Fibroblast of lung (primary cell): ENCODE measurements around the gene ZNF710. TPM values are rescaled to one million over a fixed set of nuclear protein-coding genes. Genes with fewer than 3 reads are reported as not detected.
A peak's percentile ranks its signal among the peaks of the same experiment; 100 is the strongest.

ENCODE experiments used
- DNase-seq, 2 donors: peaks; one replicate each; pipeline versions ENCODE4 v3.0.0 to v3.0.0-alpha.2; 2010; ENCODE audit warnings: low read depth in 2 of 2
- H2AFZ ChIP-seq: 2 replicates; pipeline ENCODE4 v1.5.1; 2012; ENCODE audit warnings: low read length, control low read depth, inconsistent platforms
- H3K27ac ChIP-seq: 2 replicates; pipeline ENCODE4 v1.5.1; 2011; ENCODE audit warnings: low read length, control low read depth; ENCODE audit not compliant: insufficient read depth
- H3K27me3 ChIP-seq: 2 replicates; pipeline ENCODE4 v1.5.1; 2011; ENCODE audit warnings: mild to moderate bottlenecking, low read length; ENCODE audit not compliant: control insufficient read depth, insufficient read depth
- H3K36me3 ChIP-seq: 2 replicates; pipeline ENCODE4 v1.5.1; 2011; ENCODE audit warnings: low read length; ENCODE audit not compliant: control insufficient read depth, insufficient read depth
- H3K4me1 ChIP-seq: 2 replicates; pipeline ENCODE4 v1.5.1; 2011; ENCODE audit warnings: low read length; ENCODE audit not compliant: control insufficient read depth, insufficient read depth; ENCODE audit errors: extremely low read depth
- H3K4me2 ChIP-seq: 2 replicates; pipeline ENCODE4 v1.5.1; 2011; ENCODE audit warnings: low read length, control low read depth; ENCODE audit not compliant: insufficient read depth; ENCODE audit errors: extremely low read depth
- H3K4me3 ChIP-seq, 4 experiments: fragments of 200-600 bp in 1 of 4; sonication (generic) in 1 of 4; replicated peaks in 1 of 4; 2 replicates each; pipeline ENCODE4 v1.5.1; 2011 to 2016; ENCODE audit warnings: low read length in 4 of 4, low read depth in 3 of 4, mild to moderate bottlenecking in 3 of 4, control low read depth in 2 of 4, inconsistent platforms in 1 of 4, mixed read lengths in 1 of 4; ENCODE audit not compliant: insufficient read depth in 1 of 4; ENCODE audit errors: control extremely low read depth in 1 of 4
- H3K79me2 ChIP-seq: 2 replicates; pipeline ENCODE4 v1.5.1; 2012; ENCODE audit warnings: mild to moderate bottlenecking, low read length, inconsistent platforms; ENCODE audit not compliant: control insufficient read depth, insufficient read depth
- H3K9ac ChIP-seq: 2 replicates; pipeline ENCODE4 v1.5.1; 2011; ENCODE audit warnings: mild to moderate bottlenecking, low read length, control low read depth; ENCODE audit not compliant: insufficient read depth
- H3K9me3 ChIP-seq: 2 replicates; pipeline ENCODE4 v1.5.1; 2012; ENCODE audit warnings: low read depth, low read length; ENCODE audit not compliant: control insufficient read depth, insufficient read depth
- H4K20me1 ChIP-seq: 2 replicates; pipeline ENCODE4 v1.5.1; 2011; ENCODE audit warnings: low read length; ENCODE audit not compliant: control insufficient read depth, insufficient read depth; ENCODE audit errors: extremely low read depth
- EZH2 ChIP-seq: IDR thresholded peaks from 2 replicates; pipeline ENCODE4 v1.5.1; 2012; ENCODE audit warnings: low read length, control low read depth, mild to moderate bottlenecking; ENCODE audit errors: missing control alignments
- polyA plus RNA-seq, 2 donors: library from polyadenylated mRNA; depleted of rRNA in 1 of 2; stranded (reverse) in 1 of 2; unstranded in 1 of 2; fragments of >200 nt; gene quantifications; 2 replicates each; pipeline ENCODE4 v1.2.1, GENCODE V29; 2011 to 2012; ENCODE audit warnings: missing spikeins in 1 of 2
- total RNA-seq: library from RNA; depleted of rRNA; stranded (reverse); fragments of >200 nt; gene quantifications from 2 replicates; pipeline ENCODE4 v1.2.1, GENCODE V29; 2014
- TF ChIP-seq, protein P1 (sequence below), 2 donors: IDR thresholded peaks in 1 of 2; conservative IDR thresholded peaks in 1 of 2; 1 replicate in 1 of 2; 2 replicates in 1 of 2; pipeline ENCODE4 v1.5.1; 2011 to 2012; ENCODE audit warnings: low read length in 2 of 2, control low read depth in 1 of 2, inconsistent platforms in 1 of 2, low read depth in 1 of 2, mild to moderate bottlenecking in 1 of 2

ZNF710 gene
- total and polyA plus RNA-seq, 2 donors (not counting 1 experiment from before 2014, with no cell fraction given), result 2.1 to 9.4 TPM

DNA sequence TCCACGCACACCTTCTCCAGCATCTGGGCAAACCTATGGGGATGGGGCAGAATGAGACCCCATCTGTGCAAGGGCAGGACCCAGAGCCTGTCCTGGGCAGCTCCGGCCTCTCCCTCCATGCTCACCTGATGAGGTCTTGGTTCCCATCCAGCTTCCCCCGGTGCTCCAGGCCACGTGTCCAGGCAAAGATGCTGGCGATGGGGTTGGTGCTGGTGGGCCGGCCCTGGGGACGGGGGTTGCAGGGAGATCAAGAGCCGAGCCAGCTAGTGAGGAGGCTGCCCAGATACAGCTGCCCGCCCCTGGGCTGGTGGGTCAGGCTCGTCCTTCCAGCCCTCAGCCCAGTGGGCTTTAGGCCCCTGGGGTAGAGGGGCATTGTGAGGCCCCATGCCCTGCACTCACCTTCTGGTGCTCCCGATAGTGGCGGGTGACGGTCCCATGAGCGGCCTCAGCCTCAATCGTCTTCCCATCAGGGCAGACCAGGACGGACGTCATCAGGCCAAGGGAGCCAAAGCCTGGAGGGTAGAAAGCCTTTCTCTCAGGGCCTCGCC, 83.8 kb downstream of the ZNF710 start:
- Histone ChIP-seq H4K20me1 (no peaks in the 10 kb centered on the region), H3K4me1 (peaks cover 3% of the 10 kb centered on the region), H3K9me3 (no peaks in the 10 kb centered on the region), H3K4me2 (no peak overlapping the region), H3K27ac (no peak overlapping the region), H3K27me3 (no peaks in the 10 kb centered on the region), H2AFZ (no peak overlapping the region), H3K4me3 (no peak overlapping the region), H3K36me3 (peaks cover 7% of the 10 kb centered on the region), H3K79me2 (no peaks in the 10 kb centered on the region), H3K9ac (no peak overlapping the region)
- no peak for DNase-seq
- no peak for TF ChIP-seq EZH2
- TF ChIP-seq, protein P1, sequence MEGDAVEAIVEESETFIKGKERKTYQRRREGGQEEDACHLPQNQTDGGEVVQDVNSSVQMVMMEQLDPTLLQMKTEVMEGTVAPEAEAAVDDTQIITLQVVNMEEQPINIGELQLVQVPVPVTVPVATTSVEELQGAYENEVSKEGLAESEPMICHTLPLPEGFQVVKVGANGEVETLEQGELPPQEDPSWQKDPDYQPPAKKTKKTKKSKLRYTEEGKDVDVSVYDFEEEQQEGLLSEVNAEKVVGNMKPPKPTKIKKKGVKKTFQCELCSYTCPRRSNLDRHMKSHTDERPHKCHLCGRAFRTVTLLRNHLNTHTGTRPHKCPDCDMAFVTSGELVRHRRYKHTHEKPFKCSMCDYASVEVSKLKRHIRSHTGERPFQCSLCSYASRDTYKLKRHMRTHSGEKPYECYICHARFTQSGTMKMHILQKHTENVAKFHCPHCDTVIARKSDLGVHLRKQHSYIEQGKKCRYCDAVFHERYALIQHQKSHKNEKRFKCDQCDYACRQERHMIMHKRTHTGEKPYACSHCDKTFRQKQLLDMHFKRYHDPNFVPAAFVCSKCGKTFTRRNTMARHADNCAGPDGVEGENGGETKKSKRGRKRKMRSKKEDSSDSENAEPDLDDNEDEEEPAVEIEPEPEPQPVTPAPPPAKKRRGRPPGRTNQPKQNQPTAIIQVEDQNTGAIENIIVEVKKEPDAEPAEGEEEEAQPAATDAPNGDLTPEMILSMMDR (conservative IDR thresholded peaks at IDR 0.05 in 1 of 2, IDR thresholded peaks at IDR 0.05 in 1 of 2; ENCODE audit: low read depth in 1 of 2, low read length in 2 of 2), result no peak

DNA sequence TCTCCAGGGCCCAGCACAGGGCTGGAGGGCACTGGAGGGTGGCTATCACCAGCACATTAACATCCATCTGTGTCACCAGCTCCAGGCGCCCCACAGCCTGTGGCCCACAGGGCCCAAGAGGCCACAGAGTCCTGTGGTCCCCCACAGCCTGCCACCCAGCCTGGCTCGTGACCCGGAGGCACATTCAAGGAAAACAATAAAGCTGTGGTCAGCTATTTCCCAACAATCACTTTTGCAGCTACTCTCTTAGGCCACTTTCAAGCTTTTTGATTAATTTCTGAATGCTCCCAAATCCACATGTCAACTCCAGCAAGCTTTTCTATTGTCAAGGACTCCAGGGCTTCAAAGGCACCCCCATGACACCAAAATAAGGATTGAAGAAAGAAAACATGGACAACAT, 84.4 kb downstream of the ZNF710 start:
- Histone ChIP-seq H4K20me1 (no peaks in the 10 kb centered on the region), H3K4me3 (no peak overlapping the region), H3K27ac (no peak overlapping the region), H3K9me3 (no peaks in the 10 kb centered on the region), H3K9ac (no peak overlapping the region), H3K36me3 (peaks cover 5% of the 10 kb centered on the region), H3K4me2 (no peak overlapping the region), H3K27me3 (no peaks in the 10 kb centered on the region), H2AFZ (no peak overlapping the region), H3K4me1 (peaks cover 3% of the 10 kb centered on the region), H3K79me2 (no peaks in the 10 kb centered on the region)
- DNase-seq, result no peak
- TF ChIP-seq, protein P1 (conservative IDR thresholded peaks at IDR 0.05 in 1 of 2, IDR thresholded peaks at IDR 0.05 in 1 of 2; ENCODE audit: low read depth in 1 of 2, low read length in 2 of 2), result no peak
- no peak for TF ChIP-seq EZH2

DNA sequence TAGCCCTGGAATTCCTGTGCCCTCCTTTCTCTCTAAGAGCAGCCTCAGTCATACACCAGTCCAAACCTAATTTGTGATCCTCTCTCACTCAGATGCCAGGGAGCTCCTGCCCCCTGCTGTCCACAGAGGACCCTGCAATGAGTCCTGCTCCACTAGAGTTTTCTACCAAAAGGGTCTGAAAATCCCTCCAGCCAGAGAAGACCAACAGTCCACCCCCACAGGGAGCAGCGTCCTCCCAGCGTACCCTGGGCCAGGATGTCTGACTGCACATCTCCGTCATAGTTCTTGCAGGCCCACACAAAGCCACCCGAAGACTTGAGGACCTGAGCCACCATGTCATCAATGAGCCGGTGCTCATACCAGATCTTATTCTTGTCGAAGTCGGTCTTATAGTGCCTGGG, 85.7 kb downstream of the ZNF710 start:
- no peaks in the 10 kb centered on the region for H3K4me1 ChIP-seq
- TF ChIP-seq, protein P1 (conservative IDR thresholded peaks at IDR 0.05 in 1 of 2, IDR thresholded peaks at IDR 0.05 in 1 of 2; ENCODE audit: low read depth in 1 of 2, low read length in 2 of 2), result peak; percentile 52 to 68
- no peak for TF ChIP-seq EZH2
- H3K27ac ChIP-seq, result no peak overlapping the region
- H3K36me3 ChIP-seq, result peaks cover 5% of the 10 kb centered on the region
- H4K20me1 ChIP-seq, result no peaks in the 10 kb centered on the region
- peak in 1 of 2 donors; percentile 41 for DNase-seq
- H3K4me3 ChIP-seq, result no peak overlapping the region
- no peaks in the 10 kb centered on the region for H3K9me3 ChIP-seq
- H3K9ac ChIP-seq, result no peak overlapping the region
- no peak overlapping the region for H3K4me2 ChIP-seq
- no peaks in the 10 kb centered on the region for H3K79me2 ChIP-seq
- no peaks in the 10 kb centered on the region for H3K27me3 ChIP-seq
- no peak overlapping the region for H2AFZ ChIP-seq
